B cell (primary cell): Measurements from ENCODE around the gene PLEKHN1. TPM values are rescaled to one million over a fixed set of nuclear protein-coding genes. Genes with fewer than 3 reads are reported as not detected.
A peak's percentile ranks its signal among the peaks of the same experiment; 100 is the strongest.

ENCODE experiments used
- ATAC-seq: fragments of 200-7000 bp; cut with Tn5 transposase; one replicate; pipeline ENCODE4 v1.10.0; 2021; ENCODE audit warnings: low read depth, mild to moderate bottlenecking, moderate number of reproducible peaks, moderate library complexity
- CTCF ChIA-PET: fragments of 350-600 bp; sonication (Branson Sonifier 250); formaldehyde crosslinking; loops from one replicate; lab custom pipeline; 2021; ENCODE audit warnings: antibody characterized with exemption, inconsistent platforms; lab: Charles Lee
- POLR2A ChIA-PET: fragments of 350-600 bp; sonication (Branson Sonifier 250); formaldehyde crosslinking; loops from one replicate; lab custom pipeline; 2021; ENCODE audit warnings: antibody characterized with exemption; lab: Charles Lee
- DNase-seq: peaks from one replicate; pipeline ENCODE4 v3.0.0; 2013
- H2AFZ ChIP-seq: 2 replicates; pipeline ENCODE4 v1.6.1; 2012; ENCODE audit warnings: mild to moderate bottlenecking, low read depth, low read length; ENCODE audit not compliant: insufficient read depth, poor library complexity, severe bottlenecking
- H3K27ac ChIP-seq, 2 donors: 1 replicate in 1 of 2; 2 replicates in 1 of 2; pipeline ENCODE4 v1.5.1; 2012 to 2013; ENCODE audit warnings: low read length in 2 of 2, mild to moderate bottlenecking in 2 of 2, moderate library complexity in 1 of 2
- H3K27me3 ChIP-seq, 4 experiments: fragments of 200-600 bp in 1 of 4; sonication (generic) in 1 of 4; replicated peaks in 1 of 4; 1 replicate in 2 of 4; 2 replicates in 2 of 4; pipeline versions ENCODE4 v1.6.1 to v1.7.0; 2013 to 2016; ENCODE audit warnings: low read length in 3 of 4, mild to moderate bottlenecking in 2 of 4, mixed read lengths in 1 of 4, moderate library complexity in 1 of 4; ENCODE audit not compliant: insufficient read depth in 4 of 4, control insufficient read depth in 3 of 4; ENCODE audit errors: control extremely low read depth in 1 of 4
- H3K36me3 ChIP-seq, 2 experiments: replicated peaks in 1 of 2; 1 replicate in 1 of 2; 2 replicates in 1 of 2; pipeline versions ENCODE4 v1.6.1 to v1.7.1; 2013; ENCODE audit warnings: low read length in 1 of 2; ENCODE audit not compliant: insufficient read depth in 2 of 2, control insufficient read depth in 1 of 2; ENCODE audit errors: control extremely low read depth in 1 of 2, extremely low read depth in 1 of 2
- H3K4me1 ChIP-seq, 2 donors: fragments of 200-600 bp in 1 of 2; sonication (generic) in 1 of 2; 1 replicate in 1 of 2; 2 replicates in 1 of 2; pipeline versions ENCODE4 v1.5.1 to v1.6.1; 2013 to 2017; ENCODE audit warnings: low read length in 2 of 2; ENCODE audit not compliant: control insufficient read depth in 2 of 2, insufficient read depth in 2 of 2
- H3K4me2 ChIP-seq: replicated peaks from 2 replicates; pipeline ENCODE3; 2012; ENCODE audit warnings: mild to moderate bottlenecking, low read depth, low read length; ENCODE audit not compliant: poor library complexity, severe bottlenecking
- H3K4me3 ChIP-seq, 5 experiments: fragments of 200-600 bp in 1 of 5; sonication (generic) in 1 of 5; 1 replicate in 3 of 5; 2 replicates in 2 of 5; pipeline versions ENCODE4 v1.5.1 to v1.7.0; 2011 to 2016; ENCODE audit warnings: low read length in 4 of 5, mild to moderate bottlenecking in 4 of 5, low read depth in 2 of 5, control low read depth in 1 of 5, moderate library complexity in 1 of 5; ENCODE audit not compliant: insufficient read depth in 1 of 5; ENCODE audit errors: control extremely low read depth in 1 of 5, extremely low read depth in 1 of 5
- H3K79me2 ChIP-seq: fragments of 200-600 bp; sonication (generic); one replicate; pipeline ENCODE4 v1.6.0; 2016; ENCODE audit warnings: low read length; ENCODE audit not compliant: control insufficient read depth, insufficient read depth
- H3K9ac ChIP-seq: fragments of 200-600 bp; sonication (generic); 2 replicates; pipeline ENCODE4 v1.6.1; 2017; ENCODE audit warnings: mild to moderate bottlenecking, low read length, moderate library complexity
- H3K9me3 ChIP-seq, 3 donors: one replicate each; pipeline versions ENCODE4 v1.6.1 to v1.7.1; 2013; ENCODE audit warnings: low read length in 2 of 3; ENCODE audit not compliant: control insufficient read depth in 2 of 3, insufficient read depth in 1 of 3; ENCODE audit errors: control extremely low read depth in 1 of 3
- H4K20me1 ChIP-seq: 2 replicates; pipeline ENCODE4 v1.6.0; 2012; ENCODE audit warnings: mild to moderate bottlenecking, low read length; ENCODE audit not compliant: insufficient read depth, control insufficient read depth, poor library complexity, severe bottlenecking
- H3K27ac Mint-ChIP-seq: one replicate; pipeline ENCODE4 v1.8.0; 2021; ENCODE audit warnings: mixed read lengths
- H3K27me3 Mint-ChIP-seq: one replicate; pipeline ENCODE4 v1.8.0; 2021; ENCODE audit warnings: mixed read lengths
- H3K4me1 Mint-ChIP-seq: one replicate; pipeline ENCODE4 v1.8.0; 2021; ENCODE audit warnings: mixed read lengths
- H3K4me3 Mint-ChIP-seq: one replicate; pipeline ENCODE4 v1.8.0; 2021; ENCODE audit warnings: mixed read lengths
- H3K9me3 Mint-ChIP-seq: one replicate; pipeline ENCODE4 v1.8.0; 2022; ENCODE audit warnings: mixed read lengths; ENCODE audit not compliant: insufficient read depth
- EZH2 ChIP-seq: IDR thresholded peaks from 2 replicates; pipeline ENCODE4 v1.6.1; 2012; ENCODE audit warnings: borderline replicate concordance, low read depth, mild to moderate bottlenecking, moderate library complexity, low read length; ENCODE audit not compliant: insufficient read depth, poor library complexity, severe bottlenecking
- WGBS: methylation state at CpG from one replicate; pipeline ENCODE4 v1.1.5; 2013; ENCODE audit warnings: missing lambda C conversion rate; ENCODE audit not compliant: insufficient coverage; 5-methylcytosine and 5-hydroxymethylcytosine counted together
- intact Hi-C: fragments of 100-400 bp; cut with micrococcal nuclease; formaldehyde crosslinking; loops from one replicate; pipeline ENCODE4 v1.10.0; 2022
- polyA plus RNA-seq: library from polyadenylated mRNA; depleted of rRNA; stranded (reverse); fragments of >200 nt; gene quantifications from 2 replicates; pipeline ENCODE4 v1.2.3, GENCODE V29; 2012
- total RNA-seq, 2 donors: library from RNA; stranded (reverse); fragments of 120-200 nt in 1 of 2; gene quantifications; 1 replicate in 1 of 2; 2 replicates in 1 of 2; pipeline versions ENCODE4 v1.2.3 to v1.2.4, GENCODE V29; 2013 to 2022
- TF ChIP-seq, protein P1 (sequence below): fragments of 200-600 bp; IDR thresholded peaks from one replicate; pipeline ENCODE4 v1.8.0; 2022; ENCODE audit warnings: antibody characterized with exemption, mild to moderate bottlenecking

PLEKHN1 gene
- total and polyA plus RNA-seq, 2 donors (not counting 1 experiment from before 2014, with no cell fraction given) = 0.36 to 1.1 TPM

DNA sequence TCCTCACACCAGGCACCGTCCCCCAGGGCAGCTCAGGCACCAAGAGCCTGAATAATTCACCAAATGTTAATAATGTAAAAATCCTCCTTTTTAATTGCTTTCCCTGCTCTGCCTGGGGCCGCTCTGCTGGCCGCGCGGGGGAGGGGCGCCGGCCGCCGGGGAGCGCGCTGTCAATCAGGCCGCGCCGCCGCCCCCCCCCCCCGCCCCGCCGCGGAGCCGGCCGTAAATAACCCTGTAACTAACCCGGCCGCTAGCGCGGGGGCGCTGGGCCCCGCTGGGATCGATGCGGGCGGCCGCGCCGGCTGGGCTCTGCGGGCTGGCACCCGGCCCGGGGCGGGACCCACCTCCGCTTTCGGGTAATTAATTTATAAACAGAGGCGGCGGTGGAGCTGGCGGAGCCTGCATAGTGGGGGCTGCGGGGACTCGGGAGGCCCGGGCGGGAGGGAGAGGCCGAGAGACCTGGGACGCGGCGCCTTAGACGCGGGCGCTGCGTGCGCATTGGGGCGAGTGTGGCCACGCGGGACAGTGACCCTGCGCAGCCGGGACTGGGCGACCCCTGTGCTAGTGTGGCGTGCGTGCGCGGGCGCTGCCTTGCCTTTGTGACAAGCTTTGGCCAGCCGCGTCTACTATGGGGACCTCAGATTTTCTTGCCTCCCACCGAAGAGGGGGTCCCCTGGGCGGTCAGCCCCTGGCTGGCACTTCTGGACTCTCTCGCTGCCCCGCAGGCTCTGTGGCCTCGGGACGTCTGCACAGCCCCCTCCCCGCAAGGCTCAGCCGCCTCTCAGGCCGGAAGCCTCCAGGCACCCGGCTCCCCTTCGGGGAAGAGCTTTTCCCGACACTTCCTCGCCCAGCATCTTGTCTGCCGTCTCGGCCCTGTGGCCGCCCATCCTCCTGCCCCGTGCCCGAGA lies 25.9 kb upstream of the PLEKHN1 start:
- H3K4me3 ChIP-seq = peak overlapping the region in 3 of 5 experiments; percentile 34 to 56 (median 47)
- DNase-seq (peak; percentile 68), ATAC-seq (peak; percentile 31)
- no peaks in the 10 kb centered on the region for H3K79me2 ChIP-seq
- no peak for TF ChIP-seq EZH2
- TF ChIP-seq, protein P1, sequence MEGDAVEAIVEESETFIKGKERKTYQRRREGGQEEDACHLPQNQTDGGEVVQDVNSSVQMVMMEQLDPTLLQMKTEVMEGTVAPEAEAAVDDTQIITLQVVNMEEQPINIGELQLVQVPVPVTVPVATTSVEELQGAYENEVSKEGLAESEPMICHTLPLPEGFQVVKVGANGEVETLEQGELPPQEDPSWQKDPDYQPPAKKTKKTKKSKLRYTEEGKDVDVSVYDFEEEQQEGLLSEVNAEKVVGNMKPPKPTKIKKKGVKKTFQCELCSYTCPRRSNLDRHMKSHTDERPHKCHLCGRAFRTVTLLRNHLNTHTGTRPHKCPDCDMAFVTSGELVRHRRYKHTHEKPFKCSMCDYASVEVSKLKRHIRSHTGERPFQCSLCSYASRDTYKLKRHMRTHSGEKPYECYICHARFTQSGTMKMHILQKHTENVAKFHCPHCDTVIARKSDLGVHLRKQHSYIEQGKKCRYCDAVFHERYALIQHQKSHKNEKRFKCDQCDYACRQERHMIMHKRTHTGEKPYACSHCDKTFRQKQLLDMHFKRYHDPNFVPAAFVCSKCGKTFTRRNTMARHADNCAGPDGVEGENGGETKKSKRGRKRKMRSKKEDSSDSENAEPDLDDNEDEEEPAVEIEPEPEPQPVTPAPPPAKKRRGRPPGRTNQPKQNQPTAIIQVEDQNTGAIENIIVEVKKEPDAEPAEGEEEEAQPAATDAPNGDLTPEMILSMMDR = no peak
- Mint-ChIP-seq H3K9me3 (no peaks in the 10 kb centered on the region), H3K4me3 (peak overlapping the region; percentile 86), H3K4me1 (peaks cover 14% of the 10 kb centered on the region), H3K27me3 (peaks cover 22% of the 10 kb centered on the region), H3K27ac (no peak overlapping the region)
- CTCF ChIA-PET = interaction anchor here (1.7 kb wide), 1 partner anchor 71 kb away, joined by 6 read pairs; no protein-coding TSS in a partner anchor
- peaks cover 0 to 64% (median 22%) of the 10 kb centered on the region in 4 experiments for H3K27me3 ChIP-seq
- peak overlapping the region; percentile 90 for H3K4me2 ChIP-seq
- peaks cover 0 to 6% (median 0%) of the 10 kb centered on the region in 3 donors for H3K9me3 ChIP-seq
- H3K4me1 ChIP-seq = peaks cover 31 to 34% of the 10 kb centered on the region in 2 donors
- H3K27ac ChIP-seq = no peak overlapping the region
- H2AFZ ChIP-seq = peak overlapping the region; percentile 28
- peak overlapping the region; percentile 62 for H3K9ac ChIP-seq
- intact Hi-C loops = no loop called here
- H3K36me3 ChIP-seq = peaks cover 0 to 6% of the 10 kb centered on the region in 2 experiments
- POLR2A ChIA-PET = interaction anchor here (0.9 kb wide), 1 partner anchor 18 kb away, joined by 6 read pairs; the partner anchor contains the start of gene NOC2L
- WGBS = under 1% methylated on average over 85 of the region's 86 CpGs
- peaks cover 7% of the 10 kb centered on the region for H4K20me1 ChIP-seq
